ENCODE results near the gene RARB.

RARB gene

GRCh38 chr3:25396251-25396650 lies 31.8 kb upstream of the RARB start:
- TF ChIP-seq TCF4 (CRISPR knock-in tag; IDR thresholded peaks at IDR 0.05; ENCODE audit: borderline replicate concordance) (no peak), CREB5 (CRISPR knock-in tag; IDR thresholded peaks at IDR 0.05; ENCODE audit: low read depth) (no peak), OSR1 (CRISPR knock-in tag; IDR thresholded peaks at IDR 0.05) (no peak), POU6F1 (CRISPR knock-in tag; IDR thresholded peaks at IDR 0.05; ENCODE audit: borderline replicate concordance, low read depth) (no peak), ZFP30 (CRISPR knock-in tag; IDR thresholded peaks at IDR 0.05) (no peak), PPARA (CRISPR knock-in tag; IDR thresholded peaks at IDR 0.05; ENCODE audit: borderline replicate concordance) (no peak), ZNF8 (CRISPR knock-in tag; IDR thresholded peaks at IDR 0.05) (no peak), BACH2 (CRISPR knock-in tag; IDR thresholded peaks at IDR 0.05; ENCODE audit: borderline replicate concordance) (no peak), ESRRG (CRISPR knock-in tag; IDR thresholded peaks at IDR 0.05) (no peak), ZFP3 (CRISPR knock-in tag; IDR thresholded peaks at IDR 0.05) (no peak), CSDC2 (CRISPR knock-in tag; IDR thresholded peaks at IDR 0.05) (no peak), ZC3H10 (CRISPR knock-in tag; IDR thresholded peaks at IDR 0.05) (no peak), ISL1 (CRISPR knock-in tag; IDR thresholded peaks at IDR 0.05) (no peak), GLIS3 (CRISPR knock-in tag; IDR thresholded peaks at IDR 0.05) (no peak), TOX (CRISPR knock-in tag; IDR thresholded peaks at IDR 0.05; ENCODE audit: borderline replicate concordance) (no peak), ZNF70 (CRISPR knock-in tag; IDR thresholded peaks at IDR 0.05) (no peak)
- TF ChIP-seq, protein P1, sequence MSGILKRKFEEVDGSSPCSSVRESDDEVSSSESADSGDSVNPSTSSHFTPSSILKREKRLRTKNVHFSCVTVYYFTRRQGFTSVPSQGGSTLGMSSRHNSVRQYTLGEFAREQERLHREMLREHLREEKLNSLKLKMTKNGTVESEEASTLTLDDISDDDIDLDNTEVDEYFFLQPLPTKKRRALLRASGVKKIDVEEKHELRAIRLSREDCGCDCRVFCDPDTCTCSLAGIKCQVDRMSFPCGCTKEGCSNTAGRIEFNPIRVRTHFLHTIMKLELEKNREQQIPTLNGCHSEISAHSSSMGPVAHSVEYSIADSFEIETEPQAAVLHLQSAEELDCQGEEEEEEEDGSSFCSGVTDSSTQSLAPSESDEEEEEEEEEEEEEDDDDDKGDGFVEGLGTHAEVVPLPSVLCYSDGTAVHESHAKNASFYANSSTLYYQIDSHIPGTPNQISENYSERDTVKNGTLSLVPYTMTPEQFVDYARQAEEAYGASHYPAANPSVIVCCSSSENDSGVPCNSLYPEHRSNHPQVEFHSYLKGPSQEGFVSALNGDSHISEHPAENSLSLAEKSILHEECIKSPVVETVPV (CRISPR knock-in tag; IDR thresholded peaks at IDR 0.05) = no peak
- TF ChIP-seq, protein P2, sequence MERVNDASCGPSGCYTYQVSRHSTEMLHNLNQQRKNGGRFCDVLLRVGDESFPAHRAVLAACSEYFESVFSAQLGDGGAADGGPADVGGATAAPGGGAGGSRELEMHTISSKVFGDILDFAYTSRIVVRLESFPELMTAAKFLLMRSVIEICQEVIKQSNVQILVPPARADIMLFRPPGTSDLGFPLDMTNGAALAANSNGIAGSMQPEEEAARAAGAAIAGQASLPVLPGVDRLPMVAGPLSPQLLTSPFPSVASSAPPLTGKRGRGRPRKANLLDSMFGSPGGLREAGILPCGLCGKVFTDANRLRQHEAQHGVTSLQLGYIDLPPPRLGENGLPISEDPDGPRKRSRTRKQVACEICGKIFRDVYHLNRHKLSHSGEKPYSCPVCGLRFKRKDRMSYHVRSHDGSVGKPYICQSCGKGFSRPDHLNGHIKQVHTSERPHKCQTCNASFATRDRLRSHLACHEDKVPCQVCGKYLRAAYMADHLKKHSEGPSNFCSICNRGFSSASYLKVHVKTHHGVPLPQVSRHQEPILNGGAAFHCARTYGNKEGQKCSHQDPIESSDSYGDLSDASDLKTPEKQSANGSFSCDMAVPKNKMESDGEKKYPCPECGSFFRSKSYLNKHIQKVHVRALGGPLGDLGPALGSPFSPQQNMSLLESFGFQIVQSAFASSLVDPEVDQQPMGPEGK (CRISPR knock-in tag; IDR thresholded peaks at IDR 0.05; ENCODE audit: borderline replicate concordance) = no peak
- ATAC-seq = no peak

DNA sequence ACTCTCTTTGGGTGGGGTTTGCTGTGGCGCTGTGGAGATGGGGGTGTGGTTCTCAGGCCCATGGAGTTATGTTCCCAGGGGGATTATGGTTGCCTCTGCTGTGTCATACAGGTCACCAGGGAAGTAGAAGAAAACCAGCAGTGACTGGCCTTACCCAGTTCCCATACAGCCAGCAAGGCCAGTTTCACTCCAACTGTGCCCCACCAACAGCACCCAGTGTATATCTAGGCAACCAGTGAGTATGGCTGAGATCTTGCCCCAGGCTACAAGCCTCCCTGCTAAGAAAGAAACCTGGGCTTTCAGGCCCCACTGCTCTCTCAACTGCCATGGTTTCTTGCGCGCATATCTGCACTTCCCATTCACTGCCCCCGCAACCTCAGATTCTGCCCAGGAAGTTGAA lies 31.4 kb upstream of the RARB start:
- ATAC-seq = no peak
- no peak for TF ChIP-seq OSR1 (CRISPR knock-in tag; IDR thresholded peaks at IDR 0.05)
- no peak for TF ChIP-seq POU6F1 (CRISPR knock-in tag; IDR thresholded peaks at IDR 0.05; ENCODE audit: borderline replicate concordance, low read depth)
- TF ChIP-seq CSDC2 (CRISPR knock-in tag; IDR thresholded peaks at IDR 0.05) = no peak
- no peak for TF ChIP-seq ZFP30 (CRISPR knock-in tag; IDR thresholded peaks at IDR 0.05)
- TF ChIP-seq CREB5 (CRISPR knock-in tag; IDR thresholded peaks at IDR 0.05; ENCODE audit: low read depth) = no peak
- TF ChIP-seq ZFP3 (CRISPR knock-in tag; IDR thresholded peaks at IDR 0.05) = no peak
- no peak for TF ChIP-seq BACH2 (CRISPR knock-in tag; IDR thresholded peaks at IDR 0.05; ENCODE audit: borderline replicate concordance)
- TF ChIP-seq, protein P1 (CRISPR knock-in tag; IDR thresholded peaks at IDR 0.05) = no peak
- no peak for TF ChIP-seq SNAI2 (CRISPR knock-in tag; IDR thresholded peaks at IDR 0.05)
- TF ChIP-seq ESRRG (CRISPR knock-in tag; IDR thresholded peaks at IDR 0.05) = no peak
- TF ChIP-seq TCF4 (CRISPR knock-in tag; IDR thresholded peaks at IDR 0.05; ENCODE audit: borderline replicate concordance) = no peak
- no peak for TF ChIP-seq ZNF8 (CRISPR knock-in tag; IDR thresholded peaks at IDR 0.05)
- no peak for TF ChIP-seq GLIS3 (CRISPR knock-in tag; IDR thresholded peaks at IDR 0.05)
- no peak for TF ChIP-seq ZNF70 (CRISPR knock-in tag; IDR thresholded peaks at IDR 0.05)
- no peak for TF ChIP-seq ZNF565 (CRISPR knock-in tag; conservative IDR thresholded peaks at IDR 0.05; ENCODE audit: low read depth)
- TF ChIP-seq RARB (CRISPR knock-in tag; IDR thresholded peaks at IDR 0.05) = no peak
- TF ChIP-seq, protein P2 (CRISPR knock-in tag; IDR thresholded peaks at IDR 0.05; ENCODE audit: borderline replicate concordance) = no peak
- TF ChIP-seq, protein P3, sequence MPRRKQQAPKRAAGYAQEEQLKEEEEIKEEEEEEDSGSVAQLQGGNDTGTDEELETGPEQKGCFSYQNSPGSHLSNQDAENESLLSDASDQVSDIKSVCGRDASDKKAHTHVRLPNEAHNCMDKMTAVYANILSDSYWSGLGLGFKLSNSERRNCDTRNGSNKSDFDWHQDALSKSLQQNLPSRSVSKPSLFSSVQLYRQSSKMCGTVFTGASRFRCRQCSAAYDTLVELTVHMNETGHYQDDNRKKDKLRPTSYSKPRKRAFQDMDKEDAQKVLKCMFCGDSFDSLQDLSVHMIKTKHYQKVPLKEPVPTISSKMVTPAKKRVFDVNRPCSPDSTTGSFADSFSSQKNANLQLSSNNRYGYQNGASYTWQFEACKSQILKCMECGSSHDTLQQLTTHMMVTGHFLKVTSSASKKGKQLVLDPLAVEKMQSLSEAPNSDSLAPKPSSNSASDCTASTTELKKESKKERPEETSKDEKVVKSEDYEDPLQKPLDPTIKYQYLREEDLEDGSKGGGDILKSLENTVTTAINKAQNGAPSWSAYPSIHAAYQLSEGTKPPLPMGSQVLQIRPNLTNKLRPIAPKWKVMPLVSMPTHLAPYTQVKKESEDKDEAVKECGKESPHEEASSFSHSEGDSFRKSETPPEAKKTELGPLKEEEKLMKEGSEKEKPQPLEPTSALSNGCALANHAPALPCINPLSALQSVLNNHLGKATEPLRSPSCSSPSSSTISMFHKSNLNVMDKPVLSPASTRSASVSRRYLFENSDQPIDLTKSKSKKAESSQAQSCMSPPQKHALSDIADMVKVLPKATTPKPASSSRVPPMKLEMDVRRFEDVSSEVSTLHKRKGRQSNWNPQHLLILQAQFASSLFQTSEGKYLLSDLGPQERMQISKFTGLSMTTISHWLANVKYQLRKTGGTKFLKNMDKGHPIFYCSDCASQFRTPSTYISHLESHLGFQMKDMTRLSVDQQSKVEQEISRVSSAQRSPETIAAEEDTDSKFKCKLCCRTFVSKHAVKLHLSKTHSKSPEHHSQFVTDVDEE (CRISPR knock-in tag; IDR thresholded peaks at IDR 0.05) = no peak

Data from SK-N-SH treated with all-trans-retinoic acid at 6 μM for 48 hours (cell line).